Muscle layer of duodenum (tissue), 2 donors: Measurements from ENCODE around the gene KCNQ5.
"Not testable (repeated sequence)": the region's sequence is repeated elsewhere in the genome, so short reads cannot be mapped to it uniquely, and the experiment has no call there.

Source experiments
- H3K27ac ChIP-seq: one replicate; pipeline ENCODE4 v1.7.0; 2013; ENCODE audit warnings: mild to moderate bottlenecking, low read length
- H3K27me3 ChIP-seq: one replicate; pipeline ENCODE4 v1.7.0; 2013; ENCODE audit warnings: low read depth, mild to moderate bottlenecking, control low read depth, low read length
- H3K36me3 ChIP-seq, 2 donors: one replicate each; pipeline ENCODE4 v1.7.0; 2013; ENCODE audit warnings: low read length in 2 of 2, control low read depth in 1 of 2, mild to moderate bottlenecking in 1 of 2; ENCODE audit not compliant: insufficient read depth in 2 of 2, control insufficient read depth in 1 of 2
- H3K4me1 ChIP-seq, 2 donors: one replicate each; pipeline ENCODE4 v1.7.0; 2013; ENCODE audit warnings: low read length in 2 of 2, mild to moderate bottlenecking in 2 of 2, control low read depth in 1 of 2, moderate library complexity in 1 of 2; ENCODE audit not compliant: insufficient read depth in 2 of 2, control insufficient read depth in 1 of 2
- H3K4me3 ChIP-seq, 2 donors: one replicate each; pipeline ENCODE4 v1.7.0; 2013; ENCODE audit warnings: low read length in 2 of 2, low read depth in 1 of 2, mild to moderate bottlenecking in 1 of 2
- H3K9me3 ChIP-seq, 2 donors: one replicate each; pipeline ENCODE4 v1.7.0; 2013; ENCODE audit warnings: low read length in 2 of 2, control low read depth in 1 of 2, mild to moderate bottlenecking in 1 of 2; ENCODE audit not compliant: control insufficient read depth in 1 of 2
- donor health status: healthy.

KCNQ5 gene

DNA sequence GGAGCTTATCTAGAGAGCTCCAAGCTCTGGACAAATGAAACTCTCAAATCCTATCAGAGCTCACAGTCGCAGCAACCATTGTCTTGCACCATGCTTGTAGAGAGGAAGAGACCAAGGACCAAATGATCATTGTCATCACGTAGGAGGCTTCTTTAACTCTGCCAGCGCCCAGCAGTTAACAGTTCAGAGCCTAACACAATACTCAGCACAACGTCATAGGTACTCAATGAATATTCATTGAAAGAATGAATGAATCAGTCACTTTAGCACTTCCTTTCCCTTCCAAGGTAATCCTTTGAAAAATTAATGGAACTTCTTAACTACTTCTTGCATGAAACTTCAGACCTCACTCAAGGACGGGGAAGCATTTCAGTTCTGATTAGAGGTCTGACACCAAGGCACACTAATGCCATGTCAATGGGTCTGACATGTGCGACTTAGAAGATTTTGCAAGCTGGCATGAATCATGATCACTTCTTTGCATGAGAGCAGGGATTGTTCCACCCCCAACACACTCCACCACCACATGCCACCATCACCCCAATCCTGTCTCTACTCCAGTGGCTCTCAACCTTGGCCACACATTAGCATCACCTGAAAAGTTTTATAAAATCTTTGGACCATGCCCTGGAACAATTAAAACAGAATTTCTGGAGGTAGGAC, 558.3 kb downstream of the KCNQ5 start:
- Histone ChIP-seq H3K27me3 (no peaks in the 10 kb centered on the region), H3K9me3 (no peaks in the 10 kb centered on the region), H3K4me3 (no peak overlapping the region), H3K4me1 (no peaks in the 10 kb centered on the region), H3K36me3 (no peaks in the 10 kb centered on the region), H3K27ac (no peak overlapping the region)

DNA sequence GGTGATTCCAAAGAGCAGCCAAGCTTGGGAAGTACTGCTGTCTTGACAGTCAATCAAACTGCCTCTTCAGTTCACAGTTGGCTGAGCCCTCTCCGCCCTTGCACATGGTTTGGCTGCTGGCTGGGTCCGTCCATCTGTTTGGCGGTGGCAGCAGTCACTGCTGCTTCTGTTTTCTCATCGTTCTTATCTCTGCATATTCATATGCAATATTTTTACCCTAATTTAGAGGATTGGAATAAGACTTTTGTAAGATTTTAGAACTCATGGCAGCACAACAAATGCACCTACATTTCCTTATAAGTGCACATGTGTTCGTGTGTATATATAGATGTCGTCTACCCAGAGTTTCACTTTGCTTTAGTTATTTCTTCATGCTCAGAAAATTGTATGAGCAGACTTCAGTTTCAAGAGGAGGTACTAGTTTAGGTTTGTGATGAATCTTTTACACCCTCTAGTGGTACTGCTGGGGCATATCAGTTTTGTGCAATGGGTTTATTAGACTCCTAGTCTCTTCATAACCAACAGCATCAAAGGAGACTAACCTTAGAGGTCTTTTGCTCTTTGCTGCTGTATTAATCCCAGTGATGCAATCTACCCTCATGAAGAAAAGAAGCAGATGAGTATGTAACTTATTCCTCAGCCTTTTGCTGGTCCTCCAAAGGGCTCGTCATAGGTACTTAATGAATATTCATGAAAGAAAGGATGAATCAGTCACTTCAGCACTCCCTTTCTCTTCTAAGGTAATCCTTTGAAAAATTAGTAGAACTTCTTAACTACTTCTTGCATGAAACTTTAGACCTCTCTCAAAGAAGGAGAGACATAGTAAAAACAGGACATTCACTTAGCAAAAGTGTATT, 559.1 kb downstream of the KCNQ5 start:
- Histone ChIP-seq H3K4me1 (no peaks in the 10 kb centered on the region), H3K36me3 (no peaks in the 10 kb centered on the region), H3K9me3 (no peaks in the 10 kb centered on the region), H3K27ac (no peak overlapping the region), H3K27me3 (no peaks in the 10 kb centered on the region), H3K4me3 (peak overlapping the region; percentile 13 to 34)

DNA sequence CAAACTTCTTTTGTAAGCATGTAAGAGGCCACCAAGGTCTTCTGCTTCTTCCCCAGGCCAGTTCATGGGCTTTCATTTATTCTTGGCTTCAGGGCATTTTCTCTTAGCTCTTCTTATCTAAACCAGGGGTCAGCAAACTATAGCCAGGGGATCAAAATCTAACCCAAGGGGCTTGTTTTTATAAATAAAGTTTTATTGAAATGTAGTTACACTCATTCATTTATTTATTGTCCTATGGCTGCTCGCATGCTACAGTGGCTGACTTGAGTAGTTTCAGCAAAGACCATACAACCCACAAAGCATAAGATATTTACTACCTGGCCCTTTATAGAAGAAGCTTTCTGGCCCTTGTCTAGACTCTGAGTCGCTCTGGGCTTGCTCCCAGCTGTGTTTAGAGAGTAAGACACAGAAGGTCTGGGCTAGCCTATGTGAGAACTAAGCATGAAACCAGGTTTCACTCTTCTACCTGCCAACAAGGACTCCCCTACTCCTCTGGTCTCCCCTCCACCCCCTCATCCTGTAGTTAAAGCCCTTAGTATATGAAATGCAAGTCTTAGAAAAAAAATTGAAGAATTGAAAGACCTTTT, 560.2 kb downstream of the KCNQ5 start:
- no peaks in the 10 kb centered on the region for H3K36me3 ChIP-seq
- no peaks in the 10 kb centered on the region for H3K9me3 ChIP-seq
- no peaks in the 10 kb centered on the region for H3K4me1 ChIP-seq
- H3K27me3 ChIP-seq = no peaks in the 10 kb centered on the region
- no peak overlapping the region for H3K4me3 ChIP-seq
- H3K27ac ChIP-seq = no peak overlapping the region

DNA sequence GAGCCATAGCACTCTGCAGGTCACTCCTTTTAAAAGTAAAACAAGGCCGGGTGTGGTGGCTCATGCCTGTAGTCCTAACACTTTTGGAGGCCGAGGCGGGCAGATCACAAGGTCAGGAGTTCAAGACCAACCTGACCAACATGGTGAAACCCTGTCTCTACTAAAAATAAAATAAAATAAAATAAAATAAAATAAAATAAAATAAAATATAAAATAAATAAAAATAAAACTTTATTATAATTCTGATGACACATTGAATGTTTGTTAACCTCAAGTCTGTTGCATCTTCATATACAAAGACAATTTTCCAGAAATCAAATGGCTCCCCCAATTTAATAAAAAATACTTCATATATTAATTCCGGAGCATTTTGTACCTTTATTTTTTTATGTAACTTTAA, 571.4 kb downstream of the KCNQ5 start:
- H3K9me3 ChIP-seq, H3K27me3 ChIP-seq, H3K4me1 ChIP-seq, H3K36me3 ChIP-seq, H3K4me3 ChIP-seq, H3K27ac ChIP-seq: not testable (repeated sequence)

DNA sequence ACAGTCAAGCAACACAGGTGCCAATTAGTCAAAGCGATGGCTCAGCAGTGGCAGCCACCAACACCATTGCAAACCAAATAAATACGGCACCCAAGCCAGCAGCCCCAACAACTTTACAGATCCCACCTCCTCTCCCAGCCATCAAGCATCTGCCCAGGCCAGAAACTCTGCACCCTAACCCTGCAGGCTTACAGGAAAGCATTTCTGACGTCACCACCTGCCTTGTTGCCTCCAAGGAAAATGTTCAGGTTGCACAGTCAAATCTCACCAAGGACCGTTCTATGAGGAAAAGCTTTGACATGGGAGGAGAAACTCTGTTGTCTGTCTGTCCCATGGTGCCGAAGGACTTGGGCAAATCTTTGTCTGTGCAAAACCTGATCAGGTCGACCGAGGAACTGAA, 572.9 kb downstream of the KCNQ5 start:
- Histone ChIP-seq H3K4me3 (no peak overlapping the region), H3K27ac (no peak overlapping the region), H3K4me1 (no peaks in the 10 kb centered on the region), H3K36me3 (no peaks in the 10 kb centered on the region), H3K9me3 (no peaks in the 10 kb centered on the region), H3K27me3 (no peaks in the 10 kb centered on the region)

DNA sequence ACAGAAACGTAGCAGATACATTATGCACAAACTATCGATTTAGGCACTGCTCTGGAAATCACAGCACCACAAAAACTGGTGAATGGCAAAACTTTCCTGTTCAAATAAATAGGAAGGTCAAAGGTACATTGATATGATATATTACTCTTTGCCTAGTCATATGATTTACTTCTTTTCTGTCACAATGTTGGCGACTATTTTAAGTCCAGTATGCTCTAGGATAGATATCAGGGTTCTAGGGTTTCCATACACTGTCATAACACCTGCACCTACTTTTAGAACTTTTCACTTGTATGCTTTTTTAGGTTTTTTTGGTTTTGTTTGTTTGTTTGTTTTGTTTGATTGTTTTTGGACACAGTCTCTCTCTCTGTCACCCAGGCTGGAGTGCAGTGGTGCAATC, 578.4 kb downstream of the KCNQ5 start:
- Histone ChIP-seq H3K4me3 (no peak overlapping the region), H3K27ac (no peak overlapping the region), H3K9me3 (no peaks in the 10 kb centered on the region), H3K27me3 (no peaks in the 10 kb centered on the region), H3K36me3 (no peaks in the 10 kb centered on the region), H3K4me1 (no peaks in the 10 kb centered on the region)

DNA sequence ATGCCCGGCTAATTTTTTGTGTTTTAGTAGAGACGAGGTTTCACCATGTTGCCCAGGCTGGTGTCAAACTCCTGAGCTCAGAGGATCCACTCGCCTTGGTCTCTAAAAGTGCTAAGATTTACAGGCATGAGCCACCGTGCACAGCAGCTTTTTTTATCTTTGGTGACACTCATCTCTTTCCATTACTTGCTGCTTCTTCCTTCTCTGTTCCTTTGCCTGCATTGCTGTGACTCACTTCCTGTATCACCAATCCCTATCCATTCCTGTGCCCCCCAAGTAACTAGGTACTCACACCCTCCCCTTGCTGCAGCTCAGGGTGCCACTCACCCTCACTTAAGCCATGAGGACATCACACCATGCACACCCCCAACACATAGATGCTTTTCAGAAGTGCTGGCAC, 578.9 kb downstream of the KCNQ5 start:
- Histone ChIP-seq H3K4me1 (no peaks in the 10 kb centered on the region), H3K27ac (no peak overlapping the region), H3K27me3 (no peaks in the 10 kb centered on the region), H3K4me3 (no peak overlapping the region), H3K36me3 (no peaks in the 10 kb centered on the region), H3K9me3 (no peaks in the 10 kb centered on the region)

DNA sequence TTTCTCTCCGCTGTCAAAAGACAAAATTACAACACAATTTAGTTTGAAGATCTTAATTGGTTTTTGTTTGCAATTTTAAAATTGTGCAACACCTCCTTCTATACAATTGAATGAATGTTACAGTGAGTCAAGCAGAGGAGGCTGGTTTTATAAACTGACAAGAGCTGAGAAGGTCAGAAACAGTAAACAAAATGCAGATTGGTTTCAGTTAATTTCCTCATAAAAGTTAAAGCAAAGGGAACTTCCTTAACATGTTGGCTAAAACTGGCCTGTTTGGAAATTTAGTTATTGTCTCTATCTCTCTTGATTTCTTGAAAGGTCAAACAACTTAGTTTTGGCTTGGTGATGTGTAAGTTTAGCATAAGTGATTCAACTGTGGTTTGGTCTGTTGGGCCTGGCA, 581.2 kb downstream of the KCNQ5 start:
- no peaks in the 10 kb centered on the region for H3K36me3 ChIP-seq
- no peaks in the 10 kb centered on the region for H3K4me1 ChIP-seq
- H3K27me3 ChIP-seq = no peaks in the 10 kb centered on the region
- no peak overlapping the region for H3K4me3 ChIP-seq
- H3K27ac ChIP-seq = no peak overlapping the region
- no peaks in the 10 kb centered on the region for H3K9me3 ChIP-seq

DNA sequence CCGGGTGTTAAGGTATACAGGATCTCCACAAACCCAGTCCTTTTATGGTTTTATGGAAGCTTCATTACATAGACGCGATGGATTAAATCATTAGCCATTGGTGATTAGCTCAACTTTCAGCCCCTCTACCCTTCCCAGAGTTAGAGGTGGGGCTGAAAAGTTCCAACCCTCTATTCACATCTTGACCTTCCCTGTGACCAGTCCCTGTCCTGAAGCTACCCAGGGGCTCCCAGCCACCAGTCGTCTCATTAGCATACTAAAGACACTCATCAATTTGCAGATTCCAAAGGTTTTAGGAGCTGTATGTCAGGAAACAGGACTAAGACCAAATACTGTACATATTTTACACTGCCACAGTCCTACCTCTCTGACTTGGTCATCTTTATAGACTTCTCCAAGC, 582.4 kb downstream of the KCNQ5 start:
- Histone ChIP-seq H3K4me1 (no peaks in the 10 kb centered on the region), H3K36me3 (no peaks in the 10 kb centered on the region), H3K4me3 (no peak overlapping the region), H3K9me3 (no peaks in the 10 kb centered on the region), H3K27ac (no peak overlapping the region), H3K27me3 (no peaks in the 10 kb centered on the region)

DNA sequence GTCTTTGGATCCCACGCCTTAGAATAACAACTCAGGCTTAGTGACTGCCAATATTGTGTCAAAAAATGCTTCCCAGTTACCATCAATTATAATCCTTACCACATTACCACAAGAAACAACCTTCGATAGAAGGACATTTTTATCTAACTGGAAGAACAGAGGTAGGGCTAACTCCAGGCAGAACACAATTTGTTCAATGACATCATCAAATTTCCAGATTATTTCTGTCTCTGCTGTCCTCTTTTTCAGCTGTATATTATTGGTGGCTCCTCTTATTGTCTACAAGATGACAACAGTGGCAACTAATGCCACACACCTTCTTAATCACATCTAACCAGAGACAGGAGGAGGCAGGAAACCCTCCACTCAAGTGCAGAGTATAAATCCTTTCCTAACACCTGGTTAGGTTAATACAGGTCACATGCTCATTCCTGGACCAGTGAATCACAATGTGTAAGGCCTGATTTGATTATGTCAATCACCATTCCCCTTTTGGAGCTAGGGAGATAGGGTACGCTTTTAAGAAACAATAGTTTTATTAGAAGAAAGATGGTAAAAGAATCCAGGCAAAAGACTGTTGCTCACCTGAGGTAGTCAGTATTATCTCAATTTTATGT, 585.5 kb downstream of the KCNQ5 start:
- Histone ChIP-seq H3K36me3 (no peaks in the 10 kb centered on the region), H3K27me3 (no peaks in the 10 kb centered on the region), H3K9me3 (no peaks in the 10 kb centered on the region), H3K4me3 (no peak overlapping the region), H3K27ac (no peak overlapping the region), H3K4me1 (no peaks in the 10 kb centered on the region)

DNA sequence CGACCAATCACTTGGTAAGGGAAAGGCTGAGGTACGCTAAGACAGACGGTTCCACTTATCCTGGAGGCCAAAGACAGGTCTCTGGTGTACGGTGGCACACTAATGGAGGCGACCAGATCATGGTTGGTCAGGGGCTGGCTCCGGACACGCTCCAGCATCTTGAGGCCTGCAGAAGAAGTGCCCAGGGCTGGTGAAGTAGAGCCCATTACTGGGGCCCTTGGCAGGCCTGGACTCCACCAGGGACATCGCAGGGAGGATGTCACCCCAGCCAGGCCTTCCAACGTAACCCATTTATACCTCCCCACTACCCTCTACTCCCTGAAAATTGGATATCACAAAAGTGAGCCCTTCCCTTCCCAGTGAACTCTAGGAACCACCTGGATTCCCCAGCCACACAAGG, 587.3 kb downstream of the KCNQ5 start:
- H3K9me3 ChIP-seq = no peaks in the 10 kb centered on the region
- H3K27me3 ChIP-seq = no peaks in the 10 kb centered on the region
- H3K4me3 ChIP-seq = no peak overlapping the region
- no peaks in the 10 kb centered on the region for H3K36me3 ChIP-seq
- no peaks in the 10 kb centered on the region for H3K4me1 ChIP-seq
- H3K27ac ChIP-seq = no peak overlapping the region
